Activated T-cell treated with anti-CD3 and anti-CD28 coated beads for 1 hour (primary cell): ENCODE measurements around the gene LDHAL6A.

Source experiments
- DNase-seq: peaks from one replicate; pipeline ENCODE4 v3.0.0-alpha.2; 2020; ENCODE audit warnings: low read depth

LDHAL6A gene

GRCh38 chr11:18490736-18491485, 35.3 kb downstream of the LDHAL6A start:
- DNase-seq: no peak

- no peak for DNase-seq
Measured at GRCh38 chr11:18491924-18492323, 36.3 kb downstream of the LDHAL6A start.

- DNase-seq: no peak
Measured at GRCh38 chr11:18492888-18493287, 37.2 kb downstream of the LDHAL6A start.

- DNase-seq: no peak
Measured at GRCh38 chr11:18493310-18493709, 37.7 kb downstream of the LDHAL6A start.

GRCh38 chr11:18495271-18495670, 39.6 kb downstream of the LDHAL6A start:
- no peak for DNase-seq

GRCh38 chr11:18495703-18496102, 40.0 kb downstream of the LDHAL6A start:
- no peak for DNase-seq

- DNase-seq: no peak
Measured at GRCh38 chr11:18498039-18498438, 42.4 kb downstream of the LDHAL6A start.

GRCh38 chr11:18501629-18502028, 46.0 kb downstream of the LDHAL6A start:
- no peak for DNase-seq

GRCh38 chr11:18502352-18502751, 46.7 kb downstream of the LDHAL6A start:
- no peak for DNase-seq

- no peak for DNase-seq
Measured at GRCh38 chr11:18521122-18521521, 65.5 kb downstream of the LDHAL6A start.

GRCh38 chr11:18522388-18522787, 66.7 kb downstream of the LDHAL6A start:
- DNase-seq: no peak

- no peak for DNase-seq
Measured at GRCh38 chr11:18523084-18523483, 67.4 kb downstream of the LDHAL6A start.

- DNase-seq: no peak
Measured at GRCh38 chr11:18524248-18524647, 68.6 kb downstream of the LDHAL6A start.

GRCh38 chr11:18526130-18526520, 70.5 kb downstream of the LDHAL6A start:
- DNase-seq: no peak

GRCh38 chr11:18526521-18527296, 71.1 kb downstream of the LDHAL6A start, which contains the start of gene TSG101:
Gene TSG101 (minus strand): TSS chr11:18526942. CDS start chr11:18526816, 126 bp downstream.
- DNase-seq: peak; percentile 91

GRCh38 chr11:18527512-18527911, 71.9 kb downstream of the LDHAL6A start:
- DNase-seq: no peak
